ENCODE measurements around the gene WNT8B. TPM values are rescaled to one million over a fixed set of nuclear protein-coding genes. Genes with fewer than 3 reads are reported as not detected.

The WNT8B gene
- polyA plus RNA-seq, 1 experiment, result not detected

DNA sequence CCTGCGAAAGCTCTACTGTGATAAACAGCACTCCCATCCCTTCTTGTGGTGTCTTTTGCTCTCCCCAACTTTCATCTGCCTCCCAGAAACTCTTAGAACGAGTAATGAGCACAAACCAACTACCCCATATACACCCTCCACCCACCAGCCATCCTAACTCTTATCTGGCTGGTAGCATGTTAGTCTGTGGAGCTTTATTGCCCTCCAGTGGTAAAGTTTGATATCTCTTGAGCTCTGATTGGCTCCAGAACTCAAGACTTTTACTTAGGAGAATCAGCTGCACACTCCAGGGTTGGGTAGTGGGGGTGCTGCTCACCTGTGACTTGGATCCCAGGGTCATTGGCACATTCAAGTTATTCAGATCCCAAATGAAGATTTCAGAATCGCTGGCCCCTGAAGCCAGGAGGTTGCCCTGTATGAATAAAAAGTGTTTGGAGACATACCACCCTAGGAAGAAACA lies 45.9 kb downstream of the WNT8B start:
- TF ChIP-seq, protein P1, sequence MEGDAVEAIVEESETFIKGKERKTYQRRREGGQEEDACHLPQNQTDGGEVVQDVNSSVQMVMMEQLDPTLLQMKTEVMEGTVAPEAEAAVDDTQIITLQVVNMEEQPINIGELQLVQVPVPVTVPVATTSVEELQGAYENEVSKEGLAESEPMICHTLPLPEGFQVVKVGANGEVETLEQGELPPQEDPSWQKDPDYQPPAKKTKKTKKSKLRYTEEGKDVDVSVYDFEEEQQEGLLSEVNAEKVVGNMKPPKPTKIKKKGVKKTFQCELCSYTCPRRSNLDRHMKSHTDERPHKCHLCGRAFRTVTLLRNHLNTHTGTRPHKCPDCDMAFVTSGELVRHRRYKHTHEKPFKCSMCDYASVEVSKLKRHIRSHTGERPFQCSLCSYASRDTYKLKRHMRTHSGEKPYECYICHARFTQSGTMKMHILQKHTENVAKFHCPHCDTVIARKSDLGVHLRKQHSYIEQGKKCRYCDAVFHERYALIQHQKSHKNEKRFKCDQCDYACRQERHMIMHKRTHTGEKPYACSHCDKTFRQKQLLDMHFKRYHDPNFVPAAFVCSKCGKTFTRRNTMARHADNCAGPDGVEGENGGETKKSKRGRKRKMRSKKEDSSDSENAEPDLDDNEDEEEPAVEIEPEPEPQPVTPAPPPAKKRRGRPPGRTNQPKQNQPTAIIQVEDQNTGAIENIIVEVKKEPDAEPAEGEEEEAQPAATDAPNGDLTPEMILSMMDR (IDR thresholded peaks at IDR 0.05; ENCODE audit: low read depth, low read length), result peak; percentile 78
- POLR2A ChIA-PET, result interaction anchor here (0.5 to 0.6 kb wide), 2 partner anchors 89 to 777 kb away, joined by 3 to 4 read pairs; partner anchors contain the start of genes COX15 and CUTC
- DNase-seq (ENCODE audit: low read depth, low spot score), result peak; percentile 24

DNA sequence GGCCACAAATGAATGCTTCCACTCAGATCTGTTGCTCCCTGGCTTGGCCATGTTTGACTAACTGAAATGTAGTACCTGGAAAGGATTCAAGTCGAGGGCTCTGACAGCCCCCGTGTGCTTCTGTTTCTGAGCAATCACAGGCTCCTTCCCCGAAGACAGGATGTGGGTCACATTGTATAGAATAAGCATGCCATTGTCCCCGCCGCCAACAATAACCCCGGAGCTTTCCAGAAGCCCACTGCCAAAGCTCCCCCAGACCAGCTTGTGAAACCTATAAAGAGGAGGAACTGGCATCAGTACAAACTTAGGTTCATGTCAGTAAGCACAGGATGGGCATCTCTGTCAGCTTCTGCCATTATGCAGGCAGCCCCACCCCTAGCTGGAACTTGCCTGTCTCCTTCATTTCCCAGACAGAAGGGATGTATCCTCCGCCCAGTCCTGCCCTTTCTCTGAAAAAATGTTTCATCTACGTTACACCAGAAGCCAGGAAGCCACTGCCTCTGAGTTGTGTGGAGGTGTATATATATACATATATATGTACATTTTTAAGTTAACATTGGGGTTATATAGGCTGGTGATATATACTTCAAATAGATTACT lies 46.5 kb downstream of the WNT8B start:
- H3K4me3 ChIP-seq (ENCODE audit: low read depth, low read length), result no peak overlapping the region
- POLR2A ChIA-PET, result interaction anchor here (0.5 kb wide), 1 partner anchor 777 kb away, joined by 4 read pairs; the partner anchor contains the start of genes COX15 and CUTC

More for the DNA sequence above, 45.9 kb downstream of the WNT8B start:
- Histone ChIP-seq H3K9me3 (ENCODE audit: control insufficient read depth, insufficient read depth, low read length) (no peaks in the 10 kb centered on the region), H3K27me3 (ENCODE audit: control insufficient read depth, insufficient read depth, low read length) (no peaks in the 10 kb centered on the region), H3K4me3 (ENCODE audit: low read depth, low read length) (no peak overlapping the region), H3K27ac (ENCODE audit: low read depth, low read length) (no peak overlapping the region)
- CTCF ChIA-PET, result interaction anchor here (0.6 to 6.4 kb wide), 24 partner anchors 8 to 663 kb away, joined by 3 to 93 read pairs (median 6); partner anchors contain the start of genes SCD and SEC31B

DNA sequence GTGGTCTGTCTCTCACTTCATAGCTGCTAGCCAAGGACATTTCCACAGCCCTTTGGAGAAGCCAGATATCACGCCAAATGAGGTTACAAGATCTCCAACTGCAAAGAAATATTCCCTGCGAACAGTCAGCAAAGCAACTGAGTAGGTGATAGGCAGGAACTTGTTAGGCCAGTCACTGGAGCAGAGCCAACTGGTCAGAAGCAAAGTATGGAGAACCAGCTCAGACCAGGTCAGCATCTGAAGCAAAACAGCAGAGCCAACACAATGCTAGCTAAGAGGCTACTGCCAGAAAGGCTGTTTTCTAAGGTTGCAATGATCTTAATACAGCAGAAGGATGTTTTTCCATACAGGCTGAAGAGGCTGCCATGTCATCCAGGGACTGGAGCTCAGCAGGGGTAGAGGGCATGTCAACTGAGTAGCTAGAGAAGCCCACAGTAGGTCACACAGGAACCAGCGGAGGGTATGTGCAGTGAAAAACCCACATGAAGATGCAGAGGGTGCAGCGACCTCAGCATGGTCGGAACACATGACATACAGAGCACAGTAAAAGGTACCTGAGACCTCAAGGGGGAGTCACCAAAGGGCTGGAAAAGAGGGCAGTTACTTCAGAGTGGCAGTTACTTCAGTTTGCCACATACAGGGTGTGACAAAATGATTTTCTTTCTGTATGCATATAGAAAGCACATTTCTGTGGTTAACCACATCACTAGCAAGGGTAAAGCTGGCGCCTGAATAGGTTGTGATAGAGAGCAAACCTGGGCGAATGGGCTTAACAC lies 47.9 kb downstream of the WNT8B start:
- ChIA-PET POLR2A (no interaction called here), CTCF (interaction anchor here (0.6 to 6.4 kb wide), 9 partner anchors 8 to 367 kb away, joined by 3 to 93 read pairs (median 11); partner anchors contain the start of gene SEC31B)
- TF ChIP-seq, protein P1 (IDR thresholded peaks at IDR 0.05; ENCODE audit: low read depth, low read length), result no peak
- Histone ChIP-seq H3K27ac (ENCODE audit: low read depth, low read length) (no peak overlapping the region), H3K4me3 (ENCODE audit: low read depth, low read length) (no peak overlapping the region), H3K27me3 (ENCODE audit: control insufficient read depth, insufficient read depth, low read length) (no peaks in the 10 kb centered on the region), H3K9me3 (ENCODE audit: control insufficient read depth, insufficient read depth, low read length) (no peaks in the 10 kb centered on the region)
- no peak for DNase-seq (ENCODE audit: low read depth, low spot score)

More for the DNA sequence above, 46.5 kb downstream of the WNT8B start:
- no peak for DNase-seq (ENCODE audit: low read depth, low spot score)
- Histone ChIP-seq H3K27ac (ENCODE audit: low read depth, low read length) (no peak overlapping the region), H3K27me3 (ENCODE audit: control insufficient read depth, insufficient read depth, low read length) (no peaks in the 10 kb centered on the region), H3K9me3 (ENCODE audit: control insufficient read depth, insufficient read depth, low read length) (no peaks in the 10 kb centered on the region)
- CTCF ChIA-PET, result interaction anchor here (0.6 to 6.4 kb wide), 25 partner anchors 9 to 664 kb away, joined by 3 to 93 read pairs (median 6); partner anchors contain the start of genes SCD and SEC31B
- TF ChIP-seq, protein P1 (IDR thresholded peaks at IDR 0.05; ENCODE audit: low read depth, low read length), result no peak

DNA sequence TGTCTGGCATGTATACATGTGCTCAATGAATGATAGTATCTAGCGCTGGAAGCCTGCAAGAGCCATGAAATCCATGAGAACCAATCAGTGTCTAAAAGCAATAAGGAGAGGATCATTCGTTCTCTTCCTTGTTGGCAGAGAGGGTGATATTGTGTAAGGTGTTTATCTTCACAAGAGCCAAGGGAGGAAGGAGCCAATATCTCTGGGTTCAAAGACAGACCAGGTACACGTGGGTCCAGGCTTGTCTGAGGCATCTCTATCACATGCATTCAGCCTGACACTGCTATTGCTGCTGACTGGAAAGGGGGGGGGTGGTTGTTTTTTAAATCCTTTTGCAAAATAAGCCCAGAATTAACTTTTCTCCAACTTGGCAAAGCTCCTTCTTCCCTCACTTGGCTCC lies 52.8 kb downstream of the WNT8B start:
- ChIA-PET CTCF (interaction anchor here (8.5 kb wide), 1 partner anchor 84 kb away, joined by 137 read pairs; no protein-coding TSS in a partner anchor), POLR2A (no interaction called here)
- H3K4me3 ChIP-seq (ENCODE audit: low read depth, low read length), result no peak overlapping the region
- no peak overlapping the region for H3K27ac ChIP-seq (ENCODE audit: low read depth, low read length)
- no peaks in the 10 kb centered on the region for H3K27me3 ChIP-seq (ENCODE audit: control insufficient read depth, insufficient read depth, low read length)
- TF ChIP-seq, protein P1 (IDR thresholded peaks at IDR 0.05; ENCODE audit: low read depth, low read length), result no peak
- DNase-seq (ENCODE audit: low read depth, low spot score), result no peak
- H3K9me3 ChIP-seq (ENCODE audit: control insufficient read depth, insufficient read depth, low read length), result no peaks in the 10 kb centered on the region

Data from AG04450 (cell line).